Activated CD8-positive, alpha-beta memory T cell treated with anti-CD3 and anti-CD28 coated beads for 1 hour (primary cell): ENCODE data around the gene SLC5A2.
"Not testable (repeated sequence)": the region's sequence is repeated elsewhere in the genome, so short reads cannot be mapped to it uniquely, and the experiment has no call there.

Experiments used
- DNase-seq, 2 donors: peaks; one replicate each; pipeline ENCODE4 v3.0.0-alpha.2; 2020; ENCODE audit warnings: low read depth in 1 of 2; ENCODE audit errors: extremely low read depth in 1 of 2

The SLC5A2 gene

DNA sequence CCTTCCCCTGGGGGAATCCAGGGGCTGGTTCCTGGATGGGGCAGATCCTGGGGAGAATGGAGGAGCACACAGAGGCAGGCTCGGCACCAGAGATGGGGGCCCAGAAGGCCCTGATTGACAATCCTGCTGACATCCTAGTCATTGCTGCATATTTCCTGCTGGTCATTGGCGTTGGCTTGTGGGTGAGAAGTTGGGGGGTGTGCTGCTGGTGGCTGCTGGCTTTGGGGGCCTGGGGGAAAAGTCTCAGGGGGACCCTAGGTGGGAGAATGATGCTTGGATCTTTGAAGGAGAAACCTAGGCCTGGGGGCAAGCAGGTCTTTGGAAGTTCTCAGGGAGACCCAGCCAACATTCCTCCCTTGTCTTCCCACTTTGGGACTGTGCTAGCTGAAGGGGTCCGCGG, at the start of gene SLC5A2:
TSS of gene SLC5A2 (plus strand) at position 43 of the 400 bp plus-strand sequence. CDS start at position 57, 14 bp downstream.
- no peak for DNase-seq

DNA sequence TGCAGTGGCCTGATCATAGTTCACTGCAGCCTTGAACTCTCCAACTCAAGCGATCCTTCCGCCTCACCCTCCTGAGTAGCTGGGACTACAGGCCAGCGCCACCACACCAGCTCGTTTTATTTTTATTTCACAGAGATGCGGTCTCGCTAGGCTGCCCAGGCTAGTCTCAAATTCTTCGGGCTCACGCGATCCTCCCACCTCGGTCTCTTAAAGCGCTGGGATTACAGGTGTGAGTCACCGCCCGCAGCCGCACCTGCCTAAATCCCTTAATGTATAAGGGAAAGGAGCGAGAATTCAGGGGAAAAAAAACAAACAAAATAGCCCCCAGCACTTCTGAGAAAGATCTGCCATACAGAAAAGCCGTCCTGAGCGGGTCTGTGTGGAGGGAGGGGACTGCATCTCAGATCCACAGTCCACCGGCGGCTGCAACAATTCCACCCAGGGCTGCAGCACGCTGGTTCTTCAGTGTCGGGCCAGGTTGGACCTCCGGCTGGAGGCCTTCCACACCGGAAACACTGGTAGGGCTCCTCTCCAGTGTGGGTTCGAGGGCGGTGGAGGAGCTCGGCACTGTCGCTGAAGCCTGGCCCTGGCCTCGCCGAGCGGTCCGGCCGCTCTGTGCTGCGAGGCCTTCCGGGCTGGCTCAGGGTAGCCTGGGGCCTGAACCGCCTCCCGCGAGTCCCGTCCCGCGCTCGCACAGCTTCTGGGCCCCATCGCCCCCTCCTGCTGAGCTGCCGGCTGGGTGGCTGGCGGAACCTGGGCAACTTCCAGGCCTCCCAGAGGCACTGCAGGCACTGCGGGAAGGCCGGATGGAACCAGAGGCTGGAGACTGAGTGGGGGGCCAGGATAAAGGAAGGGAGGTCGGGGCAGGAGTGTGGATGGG, 47.3 kb upstream of the SLC5A2 start:
- DNase-seq: no peak

DNA sequence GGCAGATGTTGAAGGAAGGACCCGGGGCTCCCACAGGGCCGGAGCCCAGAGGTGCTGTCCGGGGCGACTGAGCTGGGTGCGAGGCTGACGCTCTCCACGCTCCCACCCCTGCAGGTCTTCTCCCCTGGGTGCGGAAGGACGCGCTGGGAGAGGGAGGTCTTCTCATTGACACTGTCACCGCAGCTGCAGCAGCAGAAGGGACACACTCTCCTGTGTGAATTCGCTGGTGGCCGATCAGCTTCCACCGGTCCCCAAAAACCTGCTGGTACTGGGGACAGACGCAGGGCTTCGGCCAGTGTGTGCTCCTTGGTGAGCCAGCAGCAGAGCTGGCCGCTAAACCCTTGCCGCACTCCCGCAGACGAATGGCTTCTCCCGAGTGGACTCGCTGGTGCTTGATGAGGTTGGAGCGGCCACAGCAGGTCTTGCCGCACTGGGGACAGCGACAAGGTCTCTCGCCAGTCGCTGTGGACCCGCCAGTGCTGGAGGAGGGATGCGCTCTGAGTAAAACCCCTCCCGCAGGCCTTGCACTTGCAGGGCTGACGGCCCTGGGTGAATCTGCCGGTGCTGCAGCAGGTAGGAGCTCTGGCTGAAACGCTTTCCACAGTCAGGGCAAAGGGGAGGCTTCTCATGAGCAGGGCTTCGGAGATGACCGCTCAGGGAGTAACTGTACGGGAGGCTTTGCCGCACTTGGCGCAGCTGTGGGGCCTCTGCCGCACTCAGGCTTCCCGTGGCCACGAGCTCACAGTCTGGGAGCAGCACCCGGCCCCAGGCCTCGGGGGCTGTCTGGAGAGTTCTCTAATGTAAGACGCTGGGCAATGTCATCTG, 46.5 kb upstream of the SLC5A2 start:
- no peak for DNase-seq

DNA sequence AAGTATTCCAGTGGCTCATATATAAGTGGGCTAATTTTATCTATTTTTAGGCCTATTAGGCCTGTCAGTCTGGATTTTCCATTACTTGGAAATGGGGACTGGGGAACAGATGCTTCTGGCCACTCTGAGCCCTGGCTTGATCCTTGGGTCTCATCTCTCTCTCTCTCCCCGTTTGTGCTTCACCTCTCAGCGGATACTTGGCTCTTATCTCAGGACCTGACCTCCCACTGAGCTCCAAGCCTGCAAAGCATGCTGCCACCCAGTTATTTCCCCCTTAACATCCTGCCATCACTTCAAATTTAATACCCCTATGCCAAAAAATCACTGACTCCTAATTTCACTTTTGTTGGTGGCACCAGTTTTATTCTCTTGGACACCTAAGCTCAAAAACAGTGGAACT, 44.5 kb upstream of the SLC5A2 start:
- no peak for DNase-seq

DNA sequence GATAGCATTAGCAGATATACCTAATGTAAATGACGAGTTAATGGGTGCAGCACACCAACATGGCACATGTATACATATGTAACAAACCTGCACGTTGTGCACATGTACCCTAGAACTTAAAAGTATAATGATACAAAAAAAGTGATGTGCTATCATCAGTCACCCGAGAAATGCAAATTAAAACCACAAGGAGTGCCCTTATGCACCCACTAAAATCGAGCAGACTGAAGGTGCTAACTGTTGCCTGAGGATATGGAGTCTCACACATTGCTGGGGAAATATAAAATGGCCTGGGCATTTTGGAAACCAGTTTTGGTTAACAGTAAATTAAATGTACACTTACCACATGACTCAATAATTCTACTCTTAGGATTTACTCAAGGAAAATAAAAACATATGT, 43.9 kb upstream of the SLC5A2 start:
- not testable (repeated sequence) for DNase-seq

DNA sequence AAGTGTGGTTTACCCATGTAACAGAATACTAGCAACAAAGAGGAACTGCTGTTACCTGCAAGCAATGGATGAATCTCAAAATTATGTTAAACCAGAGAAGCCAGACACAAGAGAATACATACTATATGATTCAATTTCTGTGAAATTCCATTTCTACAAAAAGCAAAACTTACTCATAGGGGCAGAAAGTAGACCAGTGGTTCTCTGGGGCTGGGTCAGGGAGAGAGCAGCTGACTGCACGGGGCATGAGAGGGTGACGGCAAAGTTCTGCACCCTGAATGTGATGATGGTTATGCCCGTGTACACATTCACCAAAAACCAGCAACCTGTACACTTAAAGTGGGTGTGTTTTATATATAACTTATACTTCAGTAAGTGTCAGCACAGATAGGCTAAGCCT, 43.4 kb upstream of the SLC5A2 start:
- no peak for DNase-seq

DNA sequence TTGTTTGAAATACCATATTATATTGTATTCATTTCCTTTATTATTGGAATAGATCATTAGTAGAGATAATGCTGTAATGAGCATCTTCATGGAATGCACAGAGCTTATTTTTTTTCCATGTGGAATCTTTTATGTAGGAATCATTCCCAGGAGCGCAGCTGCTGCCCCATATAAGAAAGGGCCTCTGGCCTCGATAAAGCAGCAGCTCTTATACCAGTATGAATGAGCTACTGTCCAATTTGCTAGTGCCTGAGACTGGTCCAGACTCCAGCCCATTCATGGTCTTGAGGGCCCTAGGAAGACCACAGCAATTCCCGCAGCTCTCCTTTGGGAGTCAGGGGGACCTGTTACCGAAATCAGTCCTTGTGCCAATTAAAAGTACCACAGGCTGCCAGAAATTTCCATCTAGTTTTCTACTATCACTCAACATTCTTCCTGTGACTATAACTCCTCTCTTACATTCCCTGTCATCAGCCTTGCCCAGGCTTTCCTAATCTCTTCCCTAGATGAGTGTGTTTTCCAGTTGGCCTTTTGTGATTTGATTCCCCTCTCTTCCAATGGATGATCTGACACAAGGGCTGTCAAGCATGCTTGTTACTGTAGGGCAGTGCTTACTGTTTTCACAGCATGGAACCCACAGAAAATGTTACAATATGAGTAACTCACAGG, 42.3 kb upstream of the SLC5A2 start:
- DNase-seq: no peak

DNA sequence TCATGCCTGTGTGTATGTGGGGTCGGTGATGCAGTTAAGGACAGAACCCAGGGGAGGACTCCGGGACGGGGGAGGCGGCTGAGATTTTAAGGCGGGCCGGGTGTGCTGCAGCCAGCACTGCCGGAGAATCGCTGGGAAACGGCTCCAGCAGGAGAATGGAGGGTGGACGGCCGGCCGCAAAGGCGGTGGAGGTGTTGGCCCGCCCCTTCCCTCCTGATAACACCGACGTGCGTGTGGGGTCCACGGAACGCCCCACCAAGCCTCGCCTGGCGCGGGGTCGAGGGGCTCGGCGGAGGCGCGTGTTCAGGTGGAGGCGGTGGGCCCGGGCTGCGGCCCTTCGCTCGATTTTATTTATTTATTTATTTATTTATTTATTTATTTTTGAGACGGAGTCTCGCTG, 41.0 kb upstream of the SLC5A2 start:
- DNase-seq: no peak

DNA sequence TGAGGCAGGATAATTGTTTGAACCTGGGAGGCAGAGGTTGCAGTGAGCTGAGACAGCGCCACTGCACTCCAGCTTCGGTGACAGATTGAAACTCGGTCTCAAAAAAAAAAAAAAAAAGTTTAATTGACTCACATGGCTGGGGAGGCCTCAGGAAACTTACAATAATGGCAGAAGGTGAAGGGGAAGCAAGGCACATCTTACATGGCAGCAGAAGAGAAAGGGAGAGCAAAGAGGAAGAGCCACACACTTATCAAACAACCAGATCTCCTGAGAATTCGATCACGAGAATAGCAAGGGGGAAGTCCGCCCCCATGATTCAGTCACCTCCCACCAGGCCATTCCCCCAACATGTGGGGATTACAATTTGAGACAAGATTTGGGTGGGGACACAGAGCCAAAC, 37.0 kb upstream of the SLC5A2 start:
- DNase-seq: not testable (repeated sequence)

DNA sequence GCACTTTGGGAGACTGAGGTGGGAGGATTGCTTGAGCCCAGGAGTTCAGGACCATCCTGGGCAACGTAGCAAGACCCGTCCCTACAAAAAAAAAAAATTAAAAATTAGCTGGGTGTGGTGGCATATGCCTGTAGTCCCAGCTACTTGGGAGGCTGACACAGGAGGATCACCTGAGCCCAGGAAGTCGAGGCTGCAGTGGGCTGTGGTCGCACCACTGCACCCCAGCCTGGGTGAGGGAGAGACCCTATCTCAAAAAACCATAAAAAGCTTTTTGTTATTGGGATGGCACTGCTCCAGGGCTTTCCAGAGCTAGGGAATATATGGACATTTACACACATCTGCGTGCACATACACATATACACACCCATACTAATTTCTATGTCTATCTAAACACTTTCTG, 31.7 kb upstream of the SLC5A2 start:
- DNase-seq: no peak

DNA sequence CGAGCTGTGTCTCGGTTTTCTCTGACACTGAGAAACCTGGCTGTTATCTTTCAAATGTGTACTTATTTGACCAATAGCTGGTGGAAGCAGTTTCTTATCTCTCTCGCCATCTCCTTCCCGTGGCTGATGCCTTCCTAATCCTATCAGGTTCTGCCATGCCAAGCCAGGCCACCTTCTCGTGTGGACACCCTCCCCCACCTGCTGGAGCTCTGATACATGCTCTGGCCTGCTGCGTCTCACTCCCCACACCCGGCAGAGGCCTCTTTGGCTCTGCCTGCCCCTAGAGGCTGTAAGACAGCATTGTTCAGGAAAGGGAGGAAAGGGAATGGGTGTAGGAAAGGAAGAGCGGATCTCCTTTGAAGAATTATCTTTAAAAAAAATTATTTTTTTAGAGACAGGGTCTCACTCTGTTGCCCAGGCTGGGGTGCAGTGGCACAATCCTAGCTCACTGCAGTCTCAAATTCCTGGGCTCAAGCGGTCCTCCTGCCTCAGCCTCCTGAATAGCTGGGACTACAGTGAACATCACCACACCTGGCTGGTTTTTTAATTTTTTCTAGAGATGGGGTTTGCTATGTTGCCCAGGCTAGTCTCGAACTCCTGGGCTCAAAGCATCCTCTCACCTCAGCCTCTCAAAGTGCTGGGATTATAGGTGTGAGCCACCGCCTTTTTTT, 31.1 kb upstream of the SLC5A2 start:
- DNase-seq: no peak

DNA sequence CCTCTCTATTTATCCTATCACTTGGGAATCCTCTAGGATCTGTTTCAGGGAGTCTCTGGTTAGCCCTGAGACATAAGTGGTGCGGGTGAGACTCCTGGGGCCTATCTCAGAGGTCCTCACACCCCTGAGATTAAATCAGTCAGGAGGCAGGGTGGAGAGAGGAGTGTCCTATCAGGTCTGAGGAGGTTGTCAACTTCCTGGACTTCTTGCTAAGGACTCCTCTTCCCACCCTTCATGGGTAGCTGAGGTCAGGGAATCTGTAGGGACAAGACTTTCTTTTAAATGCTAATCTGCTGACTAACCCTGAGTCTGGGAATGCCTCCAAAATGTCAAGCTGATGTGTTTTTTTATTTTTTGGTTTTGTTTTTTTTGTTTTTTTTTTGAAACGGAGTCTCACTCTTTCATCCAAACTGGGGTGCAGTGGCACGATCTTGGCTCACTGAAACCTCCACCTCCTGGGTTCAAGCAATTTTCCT, 30.3 kb upstream of the SLC5A2 start:
- DNase-seq: no peak

DNA sequence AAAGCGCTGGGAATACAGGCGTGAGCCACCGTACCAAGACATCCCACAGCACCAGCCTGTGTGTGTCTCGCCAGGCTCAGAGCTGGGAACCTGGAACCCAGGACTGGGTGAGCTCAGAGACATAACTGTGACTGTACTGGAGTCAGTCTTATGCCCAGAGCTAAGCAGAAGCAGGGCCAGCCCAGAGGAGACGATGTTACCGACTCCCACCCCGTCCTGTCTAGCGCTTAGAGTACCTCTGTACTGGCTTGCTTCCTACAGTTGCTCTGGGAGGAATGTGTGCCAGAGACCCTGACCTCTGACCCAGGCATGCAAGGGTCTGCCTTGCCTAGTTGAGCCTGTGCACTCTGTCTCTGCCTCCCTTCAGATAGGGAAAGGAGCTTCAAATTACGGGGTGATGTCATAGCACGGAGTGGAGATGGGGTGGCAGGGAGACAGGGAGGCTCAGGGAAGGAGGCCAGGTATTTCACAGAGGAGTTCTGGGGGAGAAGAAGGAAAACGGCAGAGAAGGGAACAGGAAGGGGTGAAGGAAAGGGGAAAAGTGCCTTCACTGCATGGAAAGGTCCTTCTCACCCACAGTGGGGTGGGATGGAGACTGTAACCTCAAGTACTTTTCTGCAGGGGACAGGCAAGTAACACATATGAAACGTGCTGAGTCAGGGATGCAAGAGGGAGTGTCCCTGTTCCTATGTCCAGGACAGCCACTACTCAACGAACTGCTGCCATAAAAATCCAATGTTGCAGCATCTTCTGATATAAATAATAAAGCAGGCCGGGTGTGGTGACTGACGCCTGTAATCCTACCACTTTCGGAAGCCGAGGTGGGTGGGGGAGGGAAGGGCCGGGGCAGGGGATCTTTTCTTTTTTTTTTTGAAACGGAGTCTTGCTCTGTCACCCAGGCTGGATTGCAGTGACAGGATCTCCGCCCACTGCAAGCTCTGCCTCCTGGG, 29.4 kb upstream of the SLC5A2 start:
- no peak for DNase-seq

DNA sequence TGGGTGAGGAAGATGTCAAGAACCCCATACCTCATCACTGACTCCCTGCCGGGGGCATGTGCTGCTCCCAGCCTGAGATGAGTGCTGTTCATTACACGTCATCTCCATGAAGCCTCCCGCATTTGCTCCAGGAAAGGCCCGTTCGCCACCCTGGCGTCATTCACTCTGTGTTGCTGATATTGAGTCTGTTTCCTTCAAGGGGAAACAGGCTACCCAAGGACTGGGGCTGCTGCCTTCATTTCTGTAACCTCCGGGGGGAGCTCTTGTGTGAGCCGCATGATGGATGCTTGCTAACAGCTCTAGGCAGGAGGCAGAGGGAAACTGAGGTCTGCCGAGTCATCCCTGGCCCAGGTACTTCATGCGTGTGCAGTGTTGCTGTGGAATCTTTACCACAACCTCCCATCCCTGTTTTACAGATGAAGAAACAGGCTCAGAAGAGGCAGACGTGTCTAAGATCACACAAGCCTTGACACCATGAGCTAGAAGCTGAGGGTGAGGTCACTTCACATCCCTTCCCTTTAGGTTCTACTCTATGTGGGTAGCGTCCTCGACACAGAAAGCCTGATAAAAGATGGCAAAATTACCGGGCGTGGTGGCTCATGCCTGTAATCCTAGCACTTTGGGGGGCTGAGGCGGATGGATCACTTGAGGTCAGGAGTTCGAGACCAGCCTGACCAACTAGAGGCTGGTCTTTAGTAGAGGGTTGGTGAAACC, 27.2 kb upstream of the SLC5A2 start:
- no peak for DNase-seq

DNA sequence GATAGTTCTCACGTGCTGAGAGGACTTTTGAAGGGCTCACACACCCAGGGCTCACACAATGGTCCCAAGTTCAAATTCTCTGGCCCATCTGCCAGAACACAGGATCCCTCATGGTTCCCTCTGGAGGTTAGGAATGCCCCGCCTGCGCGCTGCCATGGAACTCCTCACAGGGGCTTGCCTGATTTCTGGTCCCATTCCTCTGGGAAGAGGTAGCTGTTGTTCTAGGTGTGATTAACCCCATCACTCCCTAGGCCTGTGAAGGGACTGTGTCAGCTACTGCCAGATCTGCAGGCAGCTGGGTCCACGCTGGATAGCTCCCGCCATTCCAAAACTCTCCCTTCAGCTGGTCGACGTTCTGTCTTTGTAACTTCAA, 25.9 kb upstream of the SLC5A2 start:
- DNase-seq: no peak

DNA sequence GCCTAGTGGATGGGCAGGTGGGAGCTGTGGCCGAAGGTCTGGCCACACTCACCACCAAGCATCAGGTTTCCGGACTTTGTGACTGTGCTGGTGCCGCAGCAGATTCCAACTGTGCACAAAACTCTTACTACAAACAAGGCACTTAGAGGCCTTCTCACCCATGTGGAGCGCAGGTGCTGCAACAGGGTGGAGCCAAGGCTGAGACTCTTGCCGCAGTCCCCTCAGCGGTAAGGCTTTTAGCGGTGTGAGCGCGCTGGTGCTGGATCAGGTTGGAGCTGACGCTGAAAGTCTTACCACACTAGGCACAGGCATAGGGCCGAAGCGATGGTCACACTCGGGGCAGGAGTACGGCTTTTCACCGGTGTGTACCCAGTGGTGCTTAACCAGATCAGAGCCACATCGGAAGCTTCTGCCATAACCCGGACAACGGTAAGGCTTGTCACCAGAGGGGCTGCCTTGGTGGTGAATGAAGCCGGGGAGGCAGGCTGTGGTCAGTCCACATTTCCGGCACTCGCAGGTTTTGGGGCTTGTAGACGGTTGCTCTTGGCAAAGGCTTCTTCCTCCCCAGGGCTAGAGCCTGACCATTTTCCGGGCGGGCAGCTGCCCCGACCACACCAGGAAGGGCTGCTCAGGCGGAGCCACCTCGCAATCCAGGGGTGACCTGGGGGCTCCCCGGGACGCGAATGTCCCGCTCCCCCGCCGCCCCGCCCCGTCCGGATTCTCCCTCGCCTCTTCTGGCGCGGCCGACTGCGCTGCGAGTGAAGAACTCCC, 24.7 kb upstream of the SLC5A2 start:
- peak in 1 of 2 donors; percentile 28 for DNase-seq

DNA sequence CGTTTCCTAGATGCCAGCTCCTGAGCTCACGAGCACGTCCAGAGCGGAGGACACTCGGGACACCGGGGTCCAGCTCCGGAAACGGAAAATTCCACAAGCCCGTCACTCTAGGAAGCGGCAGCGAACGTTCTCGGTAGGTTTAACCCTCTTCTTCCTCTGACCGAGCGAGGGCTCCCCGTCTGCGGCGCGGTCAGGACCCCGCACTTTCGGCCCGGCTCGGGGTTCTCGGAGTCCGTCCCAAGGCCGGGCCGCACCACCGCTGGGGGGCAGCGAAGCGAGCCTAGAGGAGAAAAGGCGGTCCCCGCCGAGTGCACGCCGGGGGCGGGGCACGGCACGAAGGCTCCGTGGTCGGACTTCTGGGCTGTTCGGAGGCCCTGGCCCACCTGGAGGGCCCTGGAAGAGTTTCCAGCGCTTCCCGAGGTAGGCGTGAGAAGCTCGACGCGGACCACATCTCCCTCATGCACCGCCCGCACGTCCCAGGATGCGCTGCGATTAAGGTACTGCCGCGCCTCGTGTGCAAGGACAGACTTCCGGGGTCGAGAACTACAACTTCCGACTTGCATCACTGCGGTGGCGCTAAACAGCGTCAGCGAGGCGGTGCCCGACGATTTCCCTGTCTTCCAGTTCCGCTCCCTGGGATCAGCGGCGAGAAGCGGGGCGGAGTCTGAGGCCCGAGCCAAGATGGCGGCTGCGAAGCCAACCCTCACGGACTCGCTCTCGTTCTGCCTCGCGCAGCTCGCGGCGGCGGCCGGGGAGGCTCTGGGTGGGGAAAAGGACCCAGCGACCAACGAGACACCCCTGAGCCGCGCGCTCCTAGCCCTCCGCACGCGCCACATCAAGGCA, 23.9 kb upstream of the SLC5A2 start, which contains the start of gene ARMC5:
TSS of gene ARMC5 (plus strand) at position 658 of the 843 bp plus-strand sequence. CDS start at position 682, 24 bp downstream.
- peak; percentile 90 to 97 for DNase-seq
